Thyroid gland (tissue), 4 donors: ENCODE results near the gene KCNH1.

Source experiments
- POLR2A ChIP-seq, 2 donors: fragments of 450-650 bp; IDR thresholded peaks; one replicate each; pipeline ENCODE4 v1.6.1; 2017; ENCODE audit warnings: antibody characterized with exemption in 2 of 2, mild to moderate bottlenecking in 2 of 2, moderate library complexity in 1 of 2
- TF ChIP-seq, protein P1 (sequence below), 6 experiments: fragments of 200-600 bp in 3 of 6; fragments of 450-650 bp in 3 of 6; sonication (generic) in 3 of 6; IDR thresholded peaks; one replicate each; pipeline ENCODE4 v1.5.1; 2016 to 2019; ENCODE audit warnings: antibody characterized with exemption in 6 of 6, mild to moderate bottlenecking in 2 of 6, inconsistent platforms in 1 of 6, moderate library complexity in 1 of 6

DNA sequence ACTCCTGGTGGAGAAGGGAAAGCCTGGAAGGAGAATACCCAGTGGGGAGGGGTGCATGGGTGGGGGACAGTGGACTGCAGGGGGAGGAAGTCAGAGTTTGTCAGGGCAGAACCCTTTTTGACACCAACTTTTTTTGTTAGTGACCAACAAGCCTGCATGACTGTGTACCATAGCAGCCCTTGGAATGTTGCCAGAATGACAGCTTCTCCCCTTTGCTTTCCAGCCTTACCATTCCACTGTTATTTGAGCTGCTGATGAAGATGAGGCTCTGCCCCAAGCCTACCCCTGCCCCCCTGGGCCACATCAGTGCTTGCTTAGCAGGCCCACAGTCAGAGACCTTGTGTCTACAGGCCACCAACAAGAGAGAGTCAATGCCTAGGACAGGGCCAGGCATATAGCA lies 464.0 kb downstream of the KCNH1 start:
- TF ChIP-seq, protein P1, sequence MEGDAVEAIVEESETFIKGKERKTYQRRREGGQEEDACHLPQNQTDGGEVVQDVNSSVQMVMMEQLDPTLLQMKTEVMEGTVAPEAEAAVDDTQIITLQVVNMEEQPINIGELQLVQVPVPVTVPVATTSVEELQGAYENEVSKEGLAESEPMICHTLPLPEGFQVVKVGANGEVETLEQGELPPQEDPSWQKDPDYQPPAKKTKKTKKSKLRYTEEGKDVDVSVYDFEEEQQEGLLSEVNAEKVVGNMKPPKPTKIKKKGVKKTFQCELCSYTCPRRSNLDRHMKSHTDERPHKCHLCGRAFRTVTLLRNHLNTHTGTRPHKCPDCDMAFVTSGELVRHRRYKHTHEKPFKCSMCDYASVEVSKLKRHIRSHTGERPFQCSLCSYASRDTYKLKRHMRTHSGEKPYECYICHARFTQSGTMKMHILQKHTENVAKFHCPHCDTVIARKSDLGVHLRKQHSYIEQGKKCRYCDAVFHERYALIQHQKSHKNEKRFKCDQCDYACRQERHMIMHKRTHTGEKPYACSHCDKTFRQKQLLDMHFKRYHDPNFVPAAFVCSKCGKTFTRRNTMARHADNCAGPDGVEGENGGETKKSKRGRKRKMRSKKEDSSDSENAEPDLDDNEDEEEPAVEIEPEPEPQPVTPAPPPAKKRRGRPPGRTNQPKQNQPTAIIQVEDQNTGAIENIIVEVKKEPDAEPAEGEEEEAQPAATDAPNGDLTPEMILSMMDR (IDR thresholded peaks at IDR 0.05), result no peak
- TF ChIP-seq POLR2A (IDR thresholded peaks at IDR 0.05), result no peak
